K562 (cell line): ENCODE data around the gene DUSP10. TPM values are rescaled to one million over a fixed set of nuclear protein-coding genes. Genes with fewer than 3 reads are reported as not detected.
A peak's percentile ranks its signal among the peaks of the same experiment; 100 is the strongest.

ENCODE experiments used
- ATAC-seq: fragments of 200-7000 bp; cut with Tn5 transposase; 3 replicates; pipeline ENCODE4 v1.9.1; 2020; ENCODE audit warnings: moderate library complexity
- BruUV-seq: library from RNA; stranded (reverse); fragments of 400-500 nt; replicated peaks from 2 replicates; lab custom pipeline; 2021; lab: Mats Ljungman, UMichigan
- CTCF ChIA-PET: fragments of 300-600 bp; formaldehyde crosslinking; extraction: SDS; loops from one replicate; lab custom pipeline; 2021; ENCODE audit warnings: low intra/inter-chr PET ratio; lab: Yijun Ruan, JAX
- POLR2A ChIA-PET: fragments of 300-600, 350-650 bp; sonication (Branson Sonifier 250); formaldehyde crosslinking; extraction: SDS; loops from one replicate; lab custom pipeline; 2021; ENCODE audit warnings: antibody characterized with exemption, inconsistent platforms; lab: Yijun Ruan, JAX
- DNase-seq, 4 experiments: peaks; one replicate each; pipeline versions ENCODE4 v3.0.0 to v3.0.0-alpha.2; 2011 to 2018; ENCODE audit warnings: low spot score in 3 of 4, mixed read lengths in 3 of 4; ENCODE audit errors: extremely low read depth in 1 of 4
- FAIRE-seq: peaks from 2 replicates; lab custom pipeline; 2011; peaks lifted over from hg19 to GRCh38; lab: Jason Lieb, UNC
- H2AFZ ChIP-seq: 2 replicates; pipeline ENCODE4 v1.6.0; 2011; ENCODE audit warnings: low read depth, low read length, control low read depth, inconsistent platforms
- H3K27ac ChIP-seq: fragments of 200-600 bp; 3 replicates; pipeline ENCODE4 v1.8.0; 2011; ENCODE audit warnings: low read depth, mild to moderate bottlenecking, control low read depth, inconsistent platforms, low read length, moderate library complexity, mixed read lengths; ENCODE audit errors: extremely low read depth
- H3K27me3 ChIP-seq, 2 experiments: fragments of 300-600 bp in 1 of 2; 2 replicates in 1 of 2; 3 replicates in 1 of 2; pipeline versions ENCODE4 v1.6.0 to v1.8.0; 2011; ENCODE audit warnings: inconsistent platforms in 2 of 2, low read length in 2 of 2, mild to moderate bottlenecking in 1 of 2, mixed read lengths in 1 of 2, moderate library complexity in 1 of 2; ENCODE audit not compliant: control insufficient read depth in 2 of 2, insufficient read depth in 2 of 2
- H3K36me3 ChIP-seq: fragments of 300-600 bp; 3 replicates; pipeline ENCODE4 v1.8.0; 2011; ENCODE audit warnings: mild to moderate bottlenecking, low read length, inconsistent platforms; ENCODE audit not compliant: control insufficient read depth, insufficient read depth
- H3K4me1 ChIP-seq, 2 experiments: fragments of 200-600 bp in 1 of 2; replicated peaks in 1 of 2; 2 replicates in 1 of 2; 3 replicates in 1 of 2; pipeline versions ENCODE4 v1.5.1 to v1.8.0; 2011; ENCODE audit warnings: inconsistent platforms in 2 of 2, low read length in 2 of 2, mild to moderate bottlenecking in 1 of 2, mixed read lengths in 1 of 2, moderate library complexity in 1 of 2; ENCODE audit not compliant: control insufficient read depth in 2 of 2, insufficient read depth in 2 of 2
- H3K4me2 ChIP-seq: 2 replicates; pipeline ENCODE4 v1.6.1; 2011; ENCODE audit warnings: low read length, control low read depth, inconsistent platforms, mixed read lengths; ENCODE audit not compliant: insufficient read depth
- H3K4me3 ChIP-seq: fragments of 200-600 bp; sonication (generic), shearing (Covaris generic); 2 replicates; pipeline ENCODE4 v1.5.1; 2016; ENCODE audit warnings: control low read depth, inconsistent platforms
- H3K79me2 ChIP-seq: fragments of 200-600 bp; 3 replicates; pipeline ENCODE4 v1.8.0; 2011; ENCODE audit warnings: low read length, inconsistent platforms; ENCODE audit not compliant: control insufficient read depth, insufficient read depth
- H3K9ac ChIP-seq, 2 experiments: 2 replicates each; pipeline versions ENCODE4 v1.6.0 to v1.6.1; 2011; ENCODE audit warnings: low read depth in 2 of 2, low read length in 2 of 2, control low read depth in 1 of 2, inconsistent platforms in 1 of 2, mild to moderate bottlenecking in 1 of 2, mixed read lengths in 1 of 2; ENCODE audit not compliant: insufficient read depth in 1 of 2
- H3K9me1 ChIP-seq: one replicate; pipeline ENCODE4 v1.6.0; 2011; ENCODE audit warnings: inconsistent platforms, mild to moderate bottlenecking, low read length, moderate library complexity; ENCODE audit not compliant: control insufficient read depth, insufficient read depth
- H3K9me3 ChIP-seq: replicated peaks from 2 replicates; pipeline ENCODE4 v1.5.1; 2011; ENCODE audit warnings: low read depth, low read length, inconsistent platforms; ENCODE audit not compliant: control insufficient read depth, insufficient read depth
- H4K20me1 ChIP-seq: replicated peaks from 2 replicates; pipeline ENCODE4 v1.6.1; 2011; ENCODE audit warnings: low read length, inconsistent platforms, mixed read lengths; ENCODE audit not compliant: control insufficient read depth, insufficient read depth
- CBFA2T2 ChIP-seq: fragments of 450-650 bp; conservative IDR thresholded peaks from 2 replicates; pipeline ENCODE4 v1.6.1; 2017; ENCODE audit warnings: mild to moderate bottlenecking
- CREB3 ChIP-seq: fragments of 450-650 bp; conservative IDR thresholded peaks from 2 replicates; pipeline ENCODE4 v1.6.1; 2016; ENCODE audit warnings: missing genetic modification characterization, low read depth, mild to moderate bottlenecking, missing compliant biosample characterization, moderate library complexity
- DACH1 ChIP-seq: fragments of 450-650 bp; IDR thresholded peaks from 2 replicates; pipeline ENCODE4 v1.6.1; 2018; ENCODE audit not compliant: partially characterized antibody
- DDX20 ChIP-seq: fragments of 450-650 bp; IDR thresholded peaks from 2 replicates; pipeline ENCODE4 v1.6.1; 2016; ENCODE audit warnings: missing genetic modification characterization, low read depth, mild to moderate bottlenecking, missing compliant biosample characterization, moderate library complexity
- E2F3 ChIP-seq: fragments of 250-450 bp; sonication (Bioruptor Pico); IDR thresholded peaks from 2 replicates; pipeline ENCODE4 v1.4.0; 2020; ENCODE audit warnings: mild to moderate bottlenecking
- HDAC8 ChIP-seq: fragments of 450-650 bp; IDR thresholded peaks from 2 replicates; pipeline ENCODE4 v1.6.1; 2016; ENCODE audit warnings: mild to moderate bottlenecking, missing genetic modification characterization, moderate library complexity, missing compliant biosample characterization
- HMBOX1 ChIP-seq: sonication (generic); IDR thresholded peaks from 2 replicates; pipeline ENCODE4 v1.6.1; 2016
- MIER1 ChIP-seq: fragments of 450-650 bp; IDR thresholded peaks from 2 replicates; pipeline ENCODE4 v1.6.1; 2016; ENCODE audit warnings: antibody characterized with exemption, mild to moderate bottlenecking, low read depth
- MTA1 ChIP-seq: fragments of 450-650 bp; IDR thresholded peaks from 2 replicates; pipeline ENCODE4 v1.6.1; 2017; ENCODE audit warnings: borderline replicate concordance
- NCOA1 ChIP-seq: fragments of 450-650 bp; IDR thresholded peaks from 2 replicates; pipeline ENCODE4 v1.6.1; 2016; ENCODE audit warnings: low read depth
- NFE2L1 ChIP-seq: fragments of 450-650 bp; IDR thresholded peaks from 2 replicates; pipeline ENCODE4 v1.6.1; 2016; ENCODE audit warnings: missing genetic modification characterization, low read depth, mild to moderate bottlenecking, missing compliant biosample characterization, moderate library complexity, borderline replicate concordance
- SMARCC2 ChIP-seq: fragments of 450-650 bp; IDR thresholded peaks from 2 replicates; pipeline ENCODE4 v1.6.1; 2017; ENCODE audit warnings: antibody characterized with exemption, moderate library complexity, mild to moderate bottlenecking, low read depth
- ZNF395 ChIP-seq: fragments of 200-800 bp; sonication (Bioruptor generic); IDR thresholded peaks from 2 replicates; pipeline ENCODE4 v1.6.1; 2017; ENCODE audit warnings: missing genetic modification characterization, missing compliant biosample characterization
- ZNF512 ChIP-seq: IDR thresholded peaks from 2 replicates; pipeline ENCODE4 v1.6.1; 2016; ENCODE audit warnings: missing genetic modification characterization, missing compliant biosample characterization
- ZNF561 ChIP-seq: fragments of 450-650 bp; formaldehyde crosslinking; conservative IDR thresholded peaks from 2 replicates; pipeline ENCODE4 v1.4.0; 2020; ENCODE audit warnings: mild to moderate bottlenecking, moderate library complexity
- ZNF644 ChIP-seq: fragments of 200-800 bp; sonication (Bioruptor generic); IDR thresholded peaks from 2 replicates; pipeline ENCODE4 v1.6.1; 2016; ENCODE audit warnings: low read depth, missing genetic modification characterization, missing compliant biosample characterization
- WGBS: fragments of 100-300 bp; shearing (Covaris generic); methylation state at CpG from one replicate; pipeline ENCODE4 v1.1.6; 2016; ENCODE audit warnings: low coverage, mixed read lengths; ENCODE audit not compliant: insufficient coverage; ENCODE audit errors: missing lambda C conversion rate; 5-methylcytosine and 5-hydroxymethylcytosine counted together
- in situ Hi-C: fragments of 300-500 bp; cut with MboI; formaldehyde crosslinking; loops from 4 replicates; pipeline ENCODE4 v1.15.0; 2018; ENCODE audit warnings: inconsistent platforms, mixed read lengths
- intact Hi-C: fragments of 100-400 bp; cut with micrococcal nuclease; formaldehyde crosslinking; loops from 2 replicates; pipeline ENCODE4 v1.14.2; 2022
- polyA plus RNA-seq, 8 experiments: library from polyadenylated mRNA; depleted of rRNA in 4 of 8; stranded (reverse) in 5 of 8; unstranded in 3 of 8; fragments of >200 nt; fragmentation: Nextera tagmentation in 2 of 8; fragmentation: Illumina TruSeq in 1 of 8; extraction: Ambion mirVana in 2 of 8; extraction: Trizol in 1 of 8; gene quantifications; 2 replicates each; pipeline versions ENCODE4 v1.2.1 to v1.2.3, GENCODE V29; 2011 to 2014; ENCODE audit warnings: inconsistent platforms in 1 of 8, missing spikeins in 1 of 8
- total RNA-seq, 7 experiments: library from RNA; depleted of rRNA in 6 of 7; stranded (reverse); fragments of >200 nt in 6 of 7; fragmentation: Illumina TruSeq in 2 of 7; extraction: Trizol in 2 of 7; gene quantifications; 2 replicates each; pipeline versions ENCODE4 v1.2.1 to v1.2.3, GENCODE V29; 2011 to 2021; ENCODE audit warnings: low replicate concordance in 1 of 7

Gene DUSP10
- total and polyA plus RNA-seq, 9 of the 15 experiments (the other 6 are each of a cell fraction or from before 2014, with no cell fraction given), result 1.7 to 8.3 (median 6.1) TPM

- 18% methylated on average over 7 of the region's 7 CpGs for WGBS
- DNase-seq, result peak; percentile 47 to 79 (median 64)
- Histone ChIP-seq H3K9me3 (no peaks in the 10 kb centered on the region), H4K20me1 (no peaks in the 10 kb centered on the region), H2AFZ (0 out of 2 replicates have a peak overlapping the region, but pooled peaks have one; percentile 3), H3K27ac (peak overlapping the region; percentile 74; the same call in 2 of the 3 replicates), H3K36me3 (0 out of 3 replicates have a peak, but pooled peaks cover 4% of the 10 kb centered on the region), H3K4me1 (peaks cover 8 to 78% of the 10 kb centered on the region in 2 experiments), H3K9ac (peak overlapping the region; percentile 18 to 66; a peak in 2 of 4 replicates), H3K27me3 (no peaks in the 10 kb centered on the region), H3K4me3 (no peak overlapping the region), H3K4me2 (peak overlapping the region; percentile 59), H3K79me2 (peaks cover 19% of the 10 kb centered on the region), H3K9me1 (no peaks in the 10 kb centered on the region)
- ChIA-PET CTCF (no interaction called here), POLR2A (interaction anchor here (1.8 kb wide), 1 partner anchor 24 kb away, joined by 10 read pairs; the partner anchor contains the start of gene DUSP10)
- BruUV-seq, result no TSS peak
- peak; percentile 70 for ATAC-seq
- intact Hi-C loops (no loop called here), in situ Hi-C loops (no loop called here)
- FAIRE-seq, result peak; percentile 67
- TF ChIP-seq E2F3 (0 out of 2 replicates have a peak, but pooled peaks have one; percentile 25), MIER1 (peak; percentile 92), ZNF395 (CRISPR knock-in tag) (0 out of 2 replicates have a peak, but pooled peaks have one; percentile 71), MTA1 (0 out of 2 replicates have a peak, but pooled peaks have one; percentile 15), HDAC8 (tag) (no peak), ZNF512 (tag) (no peak), SMARCC2 (0 out of 2 replicates have a peak, but pooled peaks have one; percentile 34), CBFA2T2 (peak; percentile 75), DDX20 (tag) (0 out of 2 replicates have a peak, but pooled peaks have one; percentile 33), ZNF561 (CRISPR knock-in tag) (no peak), CREB3 (tag) (peak; percentile 76; the same call in 1 of the 2 replicates), NFE2L1 (tag) (0 out of 2 replicates have a peak, but pooled peaks have one; percentile 6), NCOA1 (peak; percentile 56; the same call in 1 of the 2 replicates), HMBOX1 (peak; percentile 64; the same call in 1 of the 2 replicates), ZNF644 (tag) (peak; percentile 66), DACH1 (peak; percentile 54)
These were observed 25.0 kb downstream of the DUSP10 start for GRCh38 chr1:221716713-221717484.
